GM18861 (cell line): ENCODE results near the gene ITGB6.

Source experiments
- ATAC-seq: cut with Tn5 transposase; IDR thresholded peaks from one replicate; pipeline ENCODE4 v1.9.1; 2021; ENCODE audit not compliant: unreplicated experiment

The ITGB6 gene

GRCh38 chr2:160199683-160200389, at the start of gene ITGB6:
TSS of gene ITGB6 (minus strand) at chr2:160200272. CDS start at chr2:160200063, 209 bp downstream.
- no peak for ATAC-seq

DNA sequence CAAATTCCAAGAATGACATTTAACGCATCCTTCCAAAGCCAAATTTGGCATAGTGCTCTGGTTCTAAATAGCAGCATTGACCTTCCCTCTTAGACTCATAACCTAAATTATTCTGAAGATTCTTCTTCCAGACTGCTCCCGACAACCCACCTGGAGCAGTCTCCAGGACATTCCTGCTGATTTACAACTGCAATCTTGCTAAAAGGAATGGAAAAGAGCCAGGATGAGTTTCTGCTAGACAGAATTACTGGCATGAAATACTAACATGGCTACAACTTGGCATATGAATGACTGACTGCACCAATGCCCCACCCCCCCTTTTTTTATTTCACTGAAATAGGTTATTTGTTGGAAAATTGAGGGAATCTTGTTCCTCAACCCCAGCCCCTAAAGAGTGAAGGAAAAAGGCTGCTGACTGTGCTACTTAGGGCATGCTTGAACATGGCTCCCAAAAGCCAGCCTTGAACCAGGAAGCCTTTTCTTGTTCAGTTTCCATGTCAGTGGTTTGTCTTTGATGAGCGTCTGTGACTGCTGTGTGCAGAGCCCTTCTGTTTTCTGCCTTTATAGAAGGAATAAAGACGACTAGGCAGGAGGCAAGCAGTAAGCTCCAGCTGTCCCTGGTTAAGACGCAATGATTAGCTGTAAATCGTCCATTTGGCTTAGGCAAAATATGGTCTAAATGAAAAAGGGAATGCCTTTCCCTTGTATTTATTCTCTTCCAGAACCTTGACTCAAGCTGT, 47.4 kb upstream of the ITGB6 start:
- no peak for ATAC-seq

- ATAC-seq: no peak
These were observed 46.3 kb upstream of the ITGB6 start for GRCh38 chr2:160246356-160246755.

- no peak for ATAC-seq
These were observed 45.6 kb upstream of the ITGB6 start for GRCh38 chr2:160245614-160246155.

DNA sequence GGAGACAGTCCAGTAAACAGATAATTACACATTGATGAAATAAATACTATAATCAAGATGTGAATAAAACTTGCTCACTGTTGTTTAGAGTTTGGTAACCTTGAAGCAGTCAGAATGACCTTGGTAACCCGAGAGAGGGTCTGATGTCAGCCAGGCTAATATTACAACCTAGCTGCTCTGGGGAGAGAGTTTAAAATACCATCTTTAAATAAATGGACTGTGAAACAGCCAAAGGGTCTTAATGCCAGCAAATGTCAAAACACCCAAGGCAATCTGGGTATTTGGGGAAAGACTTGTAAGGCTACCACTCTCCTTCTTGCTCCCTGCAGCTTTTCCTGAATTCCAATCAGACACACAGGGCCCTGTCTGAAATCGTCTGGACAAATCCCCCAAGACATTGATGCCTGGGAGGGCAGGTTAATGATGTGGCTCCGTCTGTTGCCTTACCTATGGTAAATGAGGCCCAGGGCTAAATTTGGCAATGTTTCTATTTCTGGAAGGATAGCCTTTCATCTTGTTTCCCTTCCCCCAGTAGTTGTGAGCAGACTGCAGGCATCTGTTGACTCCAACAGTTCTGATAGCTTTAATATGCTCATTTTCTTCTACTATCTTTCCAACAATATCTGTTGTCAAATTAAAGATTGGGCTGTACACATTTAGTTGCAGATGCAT, 43.0 kb upstream of the ITGB6 start:
- ATAC-seq: no peak

DNA sequence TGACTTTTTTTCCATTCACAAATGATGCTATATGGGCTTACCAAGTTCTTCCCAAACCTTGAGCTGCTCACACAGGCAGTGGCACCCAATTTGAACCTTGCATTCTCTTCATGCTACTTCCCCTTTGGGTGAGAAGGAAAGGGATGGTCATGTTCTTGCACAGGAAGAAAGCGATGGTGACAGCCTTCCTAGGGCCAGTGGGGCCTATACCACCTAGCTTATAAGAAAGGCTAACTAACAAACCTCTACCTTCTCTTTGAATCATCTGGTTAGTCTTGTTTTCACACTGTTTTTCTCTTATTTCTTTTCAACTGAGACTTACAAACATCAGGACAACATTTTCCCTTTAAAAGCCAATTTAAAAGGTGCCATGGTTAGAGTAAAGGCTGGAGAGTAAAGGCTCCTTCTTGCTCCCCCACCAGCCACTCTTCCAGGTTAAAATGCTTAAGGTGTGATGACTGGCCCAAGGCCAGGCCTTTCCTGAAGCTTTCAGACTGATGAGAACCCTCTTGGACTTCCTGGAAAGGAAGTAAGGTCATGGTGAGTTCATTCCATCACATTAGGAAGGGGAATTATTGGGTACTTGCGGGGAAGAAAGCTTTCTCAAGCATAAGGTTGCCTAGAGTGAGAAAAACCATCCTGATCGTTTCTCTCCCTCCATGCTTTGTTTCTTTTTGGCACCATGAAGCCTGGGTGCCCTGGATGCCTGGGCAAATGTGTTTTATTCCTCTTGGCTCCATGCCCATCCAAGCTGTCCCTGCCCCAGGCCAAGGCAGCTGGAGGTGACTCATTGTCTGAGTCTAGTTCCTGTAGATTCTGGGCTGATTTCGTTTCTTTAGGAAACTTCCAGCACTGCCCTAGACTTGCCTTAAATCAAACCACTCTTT, 41.4 kb upstream of the ITGB6 start:
- ATAC-seq: no peak

- ATAC-seq: no peak
These were observed 39.4 kb upstream of the ITGB6 start for GRCh38 chr2:160239436-160239835.

- ATAC-seq: no peak
These were observed 38.3 kb upstream of the ITGB6 start for GRCh38 chr2:160238392-160238791.

DNA sequence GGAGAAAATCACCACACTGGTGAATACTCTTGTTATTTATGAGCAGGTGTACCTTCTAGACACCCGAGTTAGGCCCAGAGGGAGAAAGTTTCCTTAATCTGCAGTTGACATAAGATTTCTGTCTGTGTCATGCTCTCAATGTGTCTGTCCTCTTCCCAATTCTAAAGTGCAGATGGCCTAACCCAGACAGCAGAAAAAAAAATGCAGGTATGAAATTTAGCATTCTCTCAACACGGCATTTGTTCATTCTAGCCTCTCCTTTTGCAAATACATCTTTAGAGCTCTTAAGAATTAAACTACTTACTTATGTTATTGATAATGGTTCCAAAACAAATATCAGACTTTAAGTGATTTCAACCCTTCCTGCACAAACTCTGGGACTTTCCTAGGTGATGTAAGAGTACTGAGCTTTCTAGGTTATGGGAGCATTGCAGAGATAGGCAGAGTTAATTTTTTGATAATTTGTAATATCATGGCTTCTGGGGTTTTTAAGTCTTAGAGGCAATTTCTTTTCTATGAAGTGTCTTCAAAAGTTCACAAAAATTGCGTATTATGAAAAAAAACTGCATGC, 32.9 kb upstream of the ITGB6 start:
- ATAC-seq: no peak

GRCh38 chr2:160229591-160229990, 29.5 kb upstream of the ITGB6 start:
- no peak for ATAC-seq

DNA sequence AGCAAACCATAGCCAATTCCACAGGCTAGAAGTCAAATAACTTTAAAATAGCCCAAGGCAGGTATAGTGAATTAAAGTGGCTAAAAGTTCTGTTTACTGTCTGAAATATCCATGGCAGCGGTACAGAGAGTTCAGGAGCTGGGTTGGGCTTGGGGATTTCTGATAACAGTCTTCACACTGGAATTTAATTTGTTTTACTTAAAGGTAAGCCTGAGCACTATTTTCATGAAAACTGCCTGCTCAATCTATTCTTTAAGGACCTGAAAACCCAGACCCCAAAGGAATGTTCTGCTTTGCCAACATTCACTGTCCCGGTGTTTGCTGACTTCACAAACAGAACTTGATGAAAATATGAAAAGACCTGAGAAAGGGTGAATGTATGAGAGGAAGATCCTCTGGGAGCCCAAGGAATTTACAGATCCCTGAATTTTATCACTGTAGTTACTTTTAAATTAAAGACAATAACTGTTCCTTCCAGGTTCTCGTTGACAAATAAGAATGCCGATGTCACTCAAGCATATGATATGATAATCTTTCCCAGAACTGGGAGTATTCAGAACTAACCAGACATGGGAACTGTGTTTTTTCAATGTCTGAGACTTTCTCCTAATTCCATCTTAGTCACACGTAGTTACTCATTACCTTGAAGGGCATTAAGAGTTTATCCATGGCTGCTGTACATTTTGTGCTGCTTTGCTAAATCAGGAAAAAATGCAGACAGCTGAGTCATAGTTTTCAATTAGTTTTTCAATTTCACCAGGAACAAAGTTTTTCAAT, 28.3 kb upstream of the ITGB6 start:
- no peak for ATAC-seq

DNA sequence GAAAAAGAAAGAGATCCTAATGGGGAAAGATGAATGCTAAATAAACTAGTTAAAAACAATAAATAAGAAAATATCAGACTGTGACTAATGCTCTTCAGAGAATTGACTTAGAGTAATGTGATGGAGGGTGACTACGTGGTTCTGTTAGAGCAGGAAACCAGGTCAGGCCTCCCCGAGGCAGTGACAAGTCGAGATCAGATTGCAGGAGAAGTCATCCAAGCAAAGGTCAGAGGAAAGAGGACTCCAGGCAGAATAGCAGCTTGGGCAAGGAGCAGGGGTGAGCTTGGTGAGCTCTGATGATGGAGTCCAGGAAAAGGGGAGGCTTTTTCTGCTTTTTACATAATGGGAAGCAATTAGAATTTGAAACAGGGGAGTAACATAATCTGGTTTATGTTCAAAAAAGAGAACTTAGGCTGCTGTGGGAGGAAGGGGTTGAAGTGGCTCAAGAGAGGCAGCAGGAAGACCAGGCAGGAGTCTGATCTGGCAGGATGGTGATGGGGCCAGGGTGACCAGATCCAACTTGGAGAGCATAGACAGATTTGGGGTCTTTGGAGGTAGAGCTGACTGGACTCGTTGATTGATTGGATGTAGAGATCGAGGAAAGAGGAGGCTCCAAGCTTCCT, 27.3 kb upstream of the ITGB6 start:
- no peak for ATAC-seq

GRCh38 chr2:160226367-160226766, 26.3 kb upstream of the ITGB6 start:
- ATAC-seq: no peak

GRCh38 chr2:160225722-160226121, 25.6 kb upstream of the ITGB6 start:
- no peak for ATAC-seq

GRCh38 chr2:160224507-160224906, 24.4 kb upstream of the ITGB6 start:
- ATAC-seq: no peak

- ATAC-seq: peak; percentile 97
These were observed 24.0 kb upstream of the ITGB6 start for GRCh38 chr2:160224060-160224459.

- ATAC-seq: no peak
These were observed 23.5 kb upstream of the ITGB6 start for GRCh38 chr2:160223560-160223959.

DNA sequence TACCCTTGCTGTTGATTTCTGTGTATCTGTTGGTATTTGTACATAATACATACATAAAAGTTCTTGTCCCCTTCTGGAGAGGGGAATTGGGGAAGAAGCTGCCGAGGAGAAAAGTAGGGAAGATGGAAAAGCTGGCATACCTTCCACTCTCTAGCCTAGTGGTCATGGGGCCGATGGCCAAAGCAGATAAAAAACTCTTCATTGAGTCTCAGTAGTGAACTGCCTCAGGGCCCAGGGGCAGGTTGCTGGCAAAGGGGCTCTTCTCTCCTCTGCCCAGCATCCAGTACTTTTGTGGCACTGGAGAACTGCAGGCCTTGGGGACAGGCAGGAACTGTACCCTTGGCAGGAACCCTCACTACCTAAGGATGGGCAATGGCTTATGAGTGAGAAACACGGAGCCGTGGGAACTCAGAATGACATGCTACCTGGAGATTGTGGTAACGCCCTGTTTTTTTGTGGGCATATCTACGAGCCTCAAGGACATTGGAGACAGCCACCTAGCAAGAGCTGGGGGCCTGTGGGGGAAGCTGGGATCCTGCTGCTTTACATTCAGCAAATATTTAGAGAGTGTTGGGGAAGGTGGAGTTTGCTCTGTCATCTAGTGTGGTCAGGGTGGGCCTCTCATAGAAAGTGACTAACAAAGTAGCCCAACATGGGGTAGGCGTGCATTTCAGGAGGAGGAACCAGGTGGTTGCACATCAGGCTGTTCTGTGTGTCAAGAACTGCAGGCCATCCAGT, 22.6 kb upstream of the ITGB6 start:
- no peak for ATAC-seq
